Stimulated activated CD4-positive, alpha-beta T cell treated with anti-CD3 and anti-CD28 coated beads, Interleukin-12 subunit alpha, Interleukin-12 subunit beta, amount 100 ng/mL, for 24 hours (primary cell): ENCODE results near the gene NDUFB1.

ENCODE experiments used
- DNase-seq, 2 experiments: peaks; one replicate each; pipeline ENCODE4 v3.0.0-alpha.2; 2020; ENCODE audit warnings: low read depth in 2 of 2

NDUFB1 gene

DNA sequence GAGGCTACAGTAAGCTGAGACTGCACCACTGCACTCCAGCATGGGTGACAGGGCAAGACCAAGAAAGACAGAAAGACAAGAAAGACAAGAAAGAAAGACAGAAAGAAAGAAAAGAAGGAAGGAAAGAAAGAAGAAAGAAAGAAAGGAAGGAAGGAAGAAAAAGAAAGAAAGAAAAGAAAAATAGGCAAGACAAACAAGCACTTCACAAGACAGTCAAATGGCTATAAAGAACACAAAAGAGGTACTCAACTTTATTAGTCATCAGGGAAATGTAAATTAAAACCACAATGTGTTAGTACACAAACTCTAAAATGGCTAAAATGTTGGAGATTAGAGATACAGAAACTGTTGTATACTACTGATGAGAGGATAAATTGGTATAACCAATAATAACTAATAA lies 21.7 kb downstream of the NDUFB1 start:
- DNase-seq = no peak

DNA sequence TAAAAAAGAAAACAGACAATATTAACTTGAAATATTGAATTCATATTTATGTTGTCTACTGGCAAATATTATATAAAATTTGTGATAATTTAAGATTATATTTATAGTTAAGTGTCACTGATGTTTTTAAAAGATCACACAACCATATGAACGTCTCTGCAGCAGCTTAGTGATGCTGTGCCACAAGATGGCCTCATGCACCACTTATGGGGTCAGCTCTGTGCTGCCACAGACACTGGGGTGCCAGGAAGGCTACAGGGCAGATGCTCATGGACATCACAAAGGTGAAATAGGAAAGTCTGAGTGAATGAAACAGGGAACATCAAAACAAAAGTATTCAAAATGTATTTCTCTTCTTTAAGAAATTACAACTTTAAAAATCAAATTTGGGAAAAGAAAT lies 28.2 kb downstream of the NDUFB1 start:
- DNase-seq = no peak

DNA sequence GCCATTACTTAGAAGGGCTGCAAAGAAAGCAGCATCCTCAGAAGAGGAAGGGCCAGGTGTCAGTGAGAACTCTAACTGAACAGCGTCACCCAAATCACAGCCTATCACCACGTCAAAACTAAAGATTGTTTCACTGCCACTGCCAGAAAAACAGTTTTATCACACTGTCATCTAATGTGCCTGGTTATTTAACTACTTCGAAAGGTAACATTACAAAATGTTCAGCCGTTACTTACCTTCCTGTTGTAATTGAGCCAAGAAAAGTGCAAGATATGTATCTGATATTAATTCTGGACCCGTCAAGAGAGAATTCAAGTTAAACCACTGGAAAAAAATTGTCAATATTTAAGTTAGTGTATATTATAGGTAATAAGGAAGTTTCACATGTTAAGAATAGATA lies 33.0 kb downstream of the NDUFB1 start:
- no peak for DNase-seq

DNA sequence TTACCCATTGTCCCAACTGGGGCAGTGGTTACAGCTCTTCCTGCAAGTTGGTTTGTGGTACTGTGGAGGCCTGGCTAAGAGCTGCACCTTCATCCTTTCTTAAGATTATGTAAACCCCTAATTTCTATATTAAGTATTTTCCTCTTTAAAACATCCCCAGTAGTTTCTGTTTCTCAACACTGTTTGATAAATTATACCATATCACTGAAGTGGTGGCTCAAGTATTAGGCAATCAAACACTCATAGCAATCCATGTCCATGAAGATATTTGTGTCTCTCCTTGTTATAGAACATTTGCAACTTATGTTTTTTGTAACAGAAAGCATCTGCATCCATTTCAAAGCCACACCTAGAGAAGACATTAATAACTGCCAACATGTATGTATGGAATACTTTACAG lies 47.0 kb downstream of the NDUFB1 start:
- DNase-seq = no peak
